Hematopoietic multipotent progenitor cell treated with erythropoietin and hydrocortisone succinate and interleukin-3 and kit ligand, for 15 days (in vitro differentiated cells): ENCODE results near the gene TARBP2.
"Not testable (repeated sequence)": the region's sequence is repeated elsewhere in the genome, so short reads cannot be mapped to it uniquely, and the experiment has no call there.

Experiments used
- DNase-seq: peaks from one replicate; pipeline ENCODE4 v3.0.0-alpha.2; 2015; ENCODE audit warnings: low spot score

Gene TARBP2

DNA sequence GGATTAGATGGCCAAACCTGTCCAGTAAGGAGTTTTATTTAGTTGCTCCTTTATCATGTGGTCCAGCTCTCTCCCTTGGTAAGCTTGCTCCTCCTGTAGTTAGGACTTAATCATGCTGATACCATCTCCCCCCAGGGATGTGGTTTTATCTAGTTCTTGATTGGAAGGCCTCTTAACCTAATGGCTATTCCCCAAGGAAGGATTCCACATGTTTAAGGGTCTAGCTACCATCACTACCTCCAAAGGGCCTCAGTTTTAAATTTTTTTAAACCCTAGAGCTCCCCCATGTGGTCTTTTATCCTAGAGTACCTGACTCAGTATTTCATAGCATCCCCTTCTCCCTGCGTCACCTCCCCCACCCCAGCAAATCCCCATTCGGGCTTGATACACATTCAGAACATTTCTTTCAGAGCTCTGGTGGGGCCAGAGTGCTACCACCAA is 24.3 kb upstream of the TARBP2 start:
- DNase-seq: peak; percentile 41

DNA sequence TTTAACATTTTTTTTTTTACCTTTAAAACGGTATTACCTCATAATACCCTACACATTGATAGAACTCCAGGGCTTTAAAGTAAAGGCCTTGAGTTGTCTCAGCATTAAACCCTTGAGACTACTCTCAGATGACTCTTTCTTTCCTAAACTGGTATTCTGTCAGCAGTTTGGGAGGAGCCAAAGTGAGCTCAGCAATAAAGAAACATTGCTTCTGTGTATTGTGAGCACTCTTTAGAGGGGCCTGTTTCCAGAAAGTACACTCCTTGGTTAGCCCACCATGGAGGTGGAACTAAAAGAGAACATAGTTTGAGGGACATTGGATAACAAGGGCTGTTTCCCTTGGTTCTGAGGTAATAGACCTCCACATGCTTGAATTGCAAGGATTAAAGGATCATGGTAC is 22.2 kb upstream of the TARBP2 start:
- no peak for DNase-seq

DNA sequence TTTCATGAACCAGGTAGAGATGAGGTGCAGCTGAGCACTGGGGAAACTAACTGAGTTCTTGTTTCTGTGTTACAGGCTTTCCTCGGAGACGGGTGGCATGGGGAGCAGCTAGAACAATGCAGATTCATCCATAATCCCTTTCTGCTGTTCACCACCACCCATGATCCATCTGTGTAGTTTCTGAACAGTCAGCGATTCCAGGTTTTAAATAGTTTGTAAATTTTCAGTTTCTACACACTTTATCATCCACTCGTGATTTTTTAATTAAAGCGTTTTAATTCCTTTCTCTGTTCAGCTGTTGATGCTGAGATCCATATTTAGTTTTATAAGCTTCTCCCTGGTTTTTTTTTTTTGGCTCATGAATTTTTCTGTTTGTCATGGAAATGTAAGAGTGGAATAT is 21.8 kb upstream of the TARBP2 start:
- DNase-seq: no peak

DNA sequence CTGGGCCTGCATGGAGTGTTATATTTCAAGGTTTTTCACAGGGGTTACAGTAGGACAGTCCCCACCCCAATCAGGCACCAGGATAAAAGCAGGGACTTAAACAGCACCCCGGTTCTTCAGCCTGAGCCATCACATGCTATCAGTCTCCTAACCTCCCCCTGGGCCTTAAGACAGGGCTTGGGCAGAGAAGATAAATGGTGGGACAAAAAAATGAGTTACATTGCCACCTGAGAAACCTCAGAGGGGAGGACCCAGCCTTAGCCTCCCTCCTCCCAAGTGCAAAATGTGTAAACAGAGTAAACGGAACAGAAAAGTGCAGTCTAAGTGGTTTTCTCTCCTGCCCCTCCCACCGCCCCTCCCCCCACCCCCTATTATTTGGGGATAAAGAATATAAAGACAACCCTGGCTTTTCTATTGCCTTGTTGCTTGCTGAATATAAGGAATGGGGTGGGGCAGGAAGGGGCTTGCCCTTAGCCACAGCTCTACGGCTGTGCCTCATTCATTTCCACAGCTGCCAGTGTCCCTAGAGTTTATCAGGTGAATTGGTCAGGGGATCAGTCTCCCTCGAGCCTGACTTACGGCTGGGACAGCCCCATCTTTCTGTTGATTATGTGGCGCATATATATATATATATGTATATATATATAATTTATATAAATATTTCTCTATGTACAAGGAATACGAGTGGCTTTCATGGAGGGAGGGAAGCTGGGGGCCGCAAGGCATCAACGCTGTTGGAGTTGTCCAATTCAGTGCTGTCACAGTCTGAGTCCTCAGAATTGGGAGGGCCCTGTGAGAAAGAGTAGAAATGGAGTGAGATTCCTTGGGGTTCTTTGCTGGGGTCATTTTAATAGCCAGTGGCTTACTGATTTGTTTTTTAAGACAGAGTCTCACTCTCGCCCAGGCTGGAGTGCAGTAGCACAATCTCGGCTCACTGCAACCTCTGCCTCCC is 20.3 kb upstream of the TARBP2 start:
- no peak for DNase-seq

DNA sequence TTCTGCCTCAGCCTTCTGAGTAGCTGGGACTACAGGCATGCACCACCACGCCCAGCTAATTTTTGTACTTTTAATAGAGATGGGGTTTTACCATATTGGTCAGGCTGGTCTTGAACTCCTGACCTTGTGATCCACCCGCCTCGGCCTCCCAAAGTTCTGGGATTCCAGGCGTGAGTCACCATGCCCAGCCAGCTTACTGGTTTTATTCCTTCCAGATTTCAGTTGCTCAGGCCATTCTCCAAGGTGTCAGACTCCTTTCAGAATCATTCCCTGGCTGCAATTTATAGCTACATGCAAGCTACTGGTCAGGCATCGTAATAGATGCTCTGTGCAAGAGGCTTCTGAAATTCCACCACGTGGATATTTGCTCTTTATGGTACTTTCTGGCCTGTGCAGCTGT is 19.6 kb upstream of the TARBP2 start:
- DNase-seq: not testable (repeated sequence)

DNA sequence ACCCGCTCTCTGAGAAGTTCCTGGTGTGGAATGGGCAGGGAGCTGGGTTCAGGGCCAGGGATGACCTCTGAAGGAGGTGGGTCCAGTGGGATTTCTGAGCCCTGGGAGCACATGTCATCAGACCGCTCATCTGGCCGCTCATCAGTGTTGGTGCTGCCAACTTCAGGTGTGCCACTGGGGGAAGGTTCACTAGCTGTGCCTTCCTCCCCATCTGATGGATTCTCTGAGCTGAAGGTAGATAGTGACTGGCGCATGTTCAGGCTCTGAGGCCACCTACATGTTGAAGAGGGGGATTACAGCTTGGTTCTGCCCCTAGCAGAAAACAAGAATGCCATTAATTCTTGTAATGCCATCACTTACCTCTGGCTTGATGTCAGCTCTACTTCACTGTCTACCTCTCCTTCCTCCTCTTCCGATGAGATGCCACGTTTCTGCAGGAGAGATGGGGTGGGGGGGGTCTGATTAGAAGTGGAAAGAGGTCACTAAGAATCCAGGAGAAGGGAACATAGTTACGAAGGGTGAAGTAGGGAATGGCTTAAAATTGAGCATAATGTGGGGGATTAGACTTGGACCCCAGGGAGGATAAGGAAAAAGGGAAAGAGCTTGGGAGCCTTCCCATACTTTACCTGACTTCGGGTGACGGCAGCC is 19.0 kb upstream of the TARBP2 start:
- no peak for DNase-seq

DNA sequence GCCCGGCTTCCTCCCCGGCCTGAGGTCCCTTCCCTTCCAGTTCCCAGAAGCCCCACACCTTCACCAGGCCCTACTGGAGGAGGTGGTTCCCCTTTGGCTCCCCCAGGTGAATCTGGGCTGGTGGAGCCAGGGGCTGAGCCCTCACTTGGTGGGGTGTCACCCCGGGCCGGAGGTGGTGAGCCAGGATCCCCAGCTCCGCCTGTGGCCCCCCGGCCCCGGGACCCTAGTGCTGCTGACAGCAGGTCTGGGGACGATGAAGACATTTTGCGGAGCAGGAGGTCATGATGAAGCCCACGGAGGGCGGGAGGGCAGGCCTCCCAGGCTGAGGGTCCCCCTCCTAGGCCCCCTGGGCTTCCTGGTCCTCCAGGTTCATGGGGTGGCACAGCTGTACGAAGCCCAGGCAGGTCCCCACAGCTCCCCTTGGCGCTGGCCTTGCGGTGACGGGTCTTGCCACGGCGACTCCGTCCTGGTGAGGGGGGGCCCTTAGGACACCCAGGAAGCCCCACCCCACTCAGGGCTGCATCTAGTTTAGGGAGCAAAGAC is 18.4 kb upstream of the TARBP2 start:
- DNase-seq: no peak

DNA sequence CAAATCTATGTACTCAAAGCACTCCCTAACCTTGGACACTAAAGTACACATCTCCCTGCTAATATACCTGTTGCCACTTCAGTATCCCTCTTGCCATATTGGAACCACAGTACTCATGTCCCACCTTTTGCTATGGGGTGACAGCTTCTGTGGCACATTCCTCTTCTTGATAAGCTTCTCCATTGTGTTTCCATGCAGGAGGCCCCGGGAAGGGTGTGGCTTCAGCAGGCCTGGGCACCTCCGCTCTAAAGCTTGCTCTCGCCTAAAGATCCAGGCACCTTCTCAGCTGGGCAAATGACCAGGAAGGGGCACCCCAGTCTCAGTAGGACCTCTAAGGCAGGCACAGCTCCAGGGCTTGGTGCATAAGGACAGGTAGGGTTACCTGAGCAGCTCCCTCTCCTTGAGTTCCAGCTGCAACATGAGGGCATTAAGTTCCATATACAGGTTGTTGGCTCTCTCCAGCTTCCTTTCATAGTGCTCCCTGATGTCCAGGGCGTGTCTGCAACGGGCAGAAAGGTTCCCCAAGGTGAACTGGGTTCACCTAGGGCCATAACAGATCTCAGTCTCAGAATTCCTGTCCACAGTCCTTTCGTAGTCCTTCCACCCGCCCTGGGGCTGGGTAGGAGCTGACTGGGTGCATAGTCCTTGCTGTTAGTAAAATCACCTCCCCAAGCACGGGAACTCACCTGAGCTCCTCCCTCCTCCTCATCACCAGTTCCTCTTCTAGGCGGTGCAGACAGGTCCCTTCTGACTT is 17.7 kb upstream of the TARBP2 start:
- no peak for DNase-seq

DNA sequence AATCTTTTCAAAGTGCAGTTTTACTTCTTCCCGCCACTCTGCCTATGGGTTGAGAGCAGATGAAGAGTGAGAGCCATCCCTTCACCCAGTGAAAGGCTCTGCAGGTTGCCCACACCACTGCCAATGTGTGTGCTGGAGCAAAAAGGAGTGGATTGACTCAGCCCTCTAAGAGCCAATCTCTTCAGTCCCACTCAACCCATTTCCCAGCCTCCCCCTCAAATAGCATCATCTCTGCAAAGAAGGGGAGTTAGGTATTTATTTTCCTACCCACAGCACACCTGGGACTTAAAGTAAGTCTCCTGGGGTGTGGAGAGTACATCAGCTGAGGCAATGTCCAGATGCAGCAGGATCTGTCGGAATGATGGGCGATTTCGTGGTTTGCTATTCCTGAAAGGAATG is 17.1 kb upstream of the TARBP2 start:
- DNase-seq: no peak

DNA sequence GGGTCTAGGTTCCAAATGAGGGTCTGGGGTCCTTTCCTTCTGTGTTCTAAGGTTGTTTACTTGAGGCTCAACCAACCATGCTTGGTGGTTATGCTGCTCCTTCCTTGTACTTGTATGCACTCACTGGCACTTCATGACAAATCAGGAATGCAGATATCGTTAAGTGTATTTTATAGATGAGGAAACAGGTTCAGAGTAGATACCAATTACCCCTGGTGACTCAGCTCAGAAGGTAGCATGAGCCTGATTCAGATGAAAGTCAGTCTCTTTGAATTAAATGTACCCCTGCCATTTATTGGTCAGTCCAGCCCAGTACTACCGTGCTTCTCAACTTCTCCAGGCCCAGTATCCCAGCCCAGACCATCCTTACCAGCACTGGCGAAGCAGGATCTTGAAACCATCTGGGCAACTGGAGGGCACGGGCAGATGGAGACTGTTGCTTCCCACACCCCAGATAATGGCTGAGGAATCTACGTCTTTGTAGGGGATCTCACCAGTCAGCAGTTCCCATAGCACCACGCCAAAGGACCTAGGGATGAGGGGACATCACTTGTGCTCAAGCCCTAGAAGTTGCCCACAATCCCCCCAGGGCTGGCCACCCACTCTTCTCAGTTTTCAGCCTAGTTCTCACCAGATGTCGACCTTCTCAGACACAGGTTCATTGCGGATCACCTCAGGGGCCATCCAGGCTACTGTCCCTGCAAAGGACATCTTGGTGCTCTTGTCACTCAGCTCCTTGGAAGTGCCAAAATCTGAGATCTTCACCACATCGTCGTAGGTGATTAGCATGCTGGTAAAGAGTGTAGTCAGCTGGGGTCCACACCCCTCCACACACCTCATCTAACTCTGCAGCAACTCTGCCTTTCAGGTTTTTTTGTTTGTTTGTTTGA is 16.2 kb upstream of the TARBP2 start:
- DNase-seq: no peak

DNA sequence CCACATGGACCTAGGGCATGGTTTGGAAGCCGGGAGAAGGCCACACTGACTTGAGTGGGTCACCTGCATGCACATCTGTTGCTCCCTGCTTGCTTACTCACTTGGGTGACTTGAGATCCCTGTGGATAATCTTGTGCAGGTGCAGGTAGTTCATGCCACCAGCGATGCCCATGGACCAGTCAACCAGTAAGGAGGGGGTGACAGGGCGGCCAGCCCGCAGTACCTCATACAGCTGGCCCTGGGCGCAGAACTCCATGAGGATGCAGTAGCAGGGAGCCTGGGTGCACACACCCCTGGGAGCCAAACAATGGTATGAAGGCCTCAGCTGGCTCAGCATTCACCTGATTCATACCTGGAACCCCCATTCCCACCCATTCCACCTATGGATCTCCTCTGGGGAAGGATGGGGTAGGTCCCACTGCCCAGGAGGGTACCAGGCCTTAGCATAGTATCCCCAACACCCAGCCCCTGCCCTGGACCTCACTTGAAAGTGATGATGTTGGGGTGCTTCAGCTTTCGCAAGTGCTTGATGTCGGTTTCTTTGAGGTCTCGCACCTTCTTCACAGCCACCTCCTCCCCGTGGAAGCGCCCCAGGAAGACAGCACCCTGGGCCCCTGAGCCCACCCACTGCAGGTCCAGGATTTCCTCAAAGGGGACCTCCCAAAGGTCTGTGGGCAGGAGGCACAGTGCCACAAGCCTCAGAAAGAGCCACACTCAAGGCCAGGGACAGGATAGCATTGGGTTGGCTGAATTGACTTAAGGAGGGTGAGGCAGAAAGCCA is 14.9 kb upstream of the TARBP2 start:
- DNase-seq: no peak

DNA sequence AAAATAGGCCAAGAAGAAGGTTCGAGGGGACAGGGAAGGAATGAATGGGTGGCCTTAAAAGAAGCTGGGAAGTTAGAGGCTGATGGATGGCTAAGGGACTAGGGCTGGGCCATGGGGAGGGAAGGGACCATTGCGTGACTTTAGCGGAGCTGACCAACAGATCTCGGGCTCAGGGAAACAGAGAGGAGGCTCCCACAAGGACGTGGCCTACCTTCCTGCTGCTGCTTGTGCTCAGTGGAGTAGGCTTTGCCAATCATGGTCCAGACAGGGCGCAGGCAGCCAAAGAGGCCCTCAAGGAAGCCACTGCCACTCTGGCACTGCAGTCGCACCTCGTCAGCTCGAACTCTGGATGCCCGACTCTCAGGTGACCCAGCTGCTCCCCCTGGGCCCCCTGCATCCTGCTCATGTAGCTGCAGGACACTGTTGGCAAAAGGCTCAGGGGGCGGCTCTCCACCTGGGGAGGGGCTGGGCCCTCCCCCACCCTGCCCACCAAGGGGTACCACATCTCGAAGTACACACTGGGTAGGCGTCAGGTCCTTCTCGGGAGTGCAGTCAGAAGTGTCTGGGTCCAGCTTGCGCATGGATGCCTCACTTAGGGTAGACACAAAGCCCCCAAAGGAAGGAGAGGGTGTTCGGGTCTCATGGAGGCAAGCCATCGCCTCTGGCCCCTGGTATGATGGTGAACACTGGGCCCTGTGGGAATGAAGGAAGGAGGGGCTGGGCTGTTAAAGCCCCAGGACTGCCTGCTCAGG is 14.2 kb upstream of the TARBP2 start:
- no peak for DNase-seq

DNA sequence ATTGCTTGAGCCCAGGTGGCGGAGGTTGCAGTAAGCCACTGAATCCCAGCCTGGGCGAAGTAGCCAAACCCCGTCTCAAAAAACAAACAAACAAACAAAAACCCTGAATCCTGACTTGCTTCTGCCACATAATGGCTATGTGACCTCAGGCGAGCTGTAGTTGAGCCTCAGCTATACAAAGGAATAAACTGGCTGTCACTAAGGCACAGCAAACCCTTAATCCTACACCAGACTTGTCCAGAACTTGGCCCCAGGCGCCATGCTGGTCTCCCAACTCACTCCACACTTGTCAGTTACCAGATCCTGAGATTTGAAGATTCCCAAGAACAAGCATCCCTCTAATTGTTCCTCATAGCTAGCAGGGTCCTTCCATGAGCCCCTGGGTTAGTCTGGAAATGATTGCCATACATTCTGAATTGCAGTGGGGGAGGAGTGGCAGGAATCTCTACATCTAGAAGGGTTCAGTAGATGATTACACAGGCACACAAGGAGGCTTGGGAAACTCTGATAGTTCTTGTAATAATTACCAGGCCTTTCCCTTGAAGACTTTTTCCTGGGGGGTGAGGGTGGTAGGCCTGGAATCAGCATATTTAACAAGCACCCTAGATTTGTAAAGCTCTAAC is 11.7 kb upstream of the TARBP2 start:
- DNase-seq: no peak

DNA sequence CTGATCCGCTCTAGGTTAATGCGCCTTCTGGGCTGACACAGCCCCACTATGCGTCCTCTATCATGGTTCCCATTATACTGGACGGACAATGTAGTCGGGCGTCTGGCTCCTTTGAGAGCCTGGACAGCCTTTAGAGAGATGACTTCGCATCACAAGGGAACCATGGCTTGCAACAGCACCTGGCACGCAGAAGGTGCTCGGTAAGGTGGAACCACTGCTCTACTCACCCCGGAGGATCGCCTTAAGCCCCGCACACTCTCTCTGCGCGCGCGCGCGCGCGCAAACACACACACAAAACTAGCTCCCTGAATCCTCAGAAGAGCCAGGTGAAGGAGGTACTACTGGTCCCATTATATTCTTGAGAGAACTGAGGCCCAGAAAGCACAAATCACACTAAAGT is 8.9 kb upstream of the TARBP2 start:
- DNase-seq: no peak

DNA sequence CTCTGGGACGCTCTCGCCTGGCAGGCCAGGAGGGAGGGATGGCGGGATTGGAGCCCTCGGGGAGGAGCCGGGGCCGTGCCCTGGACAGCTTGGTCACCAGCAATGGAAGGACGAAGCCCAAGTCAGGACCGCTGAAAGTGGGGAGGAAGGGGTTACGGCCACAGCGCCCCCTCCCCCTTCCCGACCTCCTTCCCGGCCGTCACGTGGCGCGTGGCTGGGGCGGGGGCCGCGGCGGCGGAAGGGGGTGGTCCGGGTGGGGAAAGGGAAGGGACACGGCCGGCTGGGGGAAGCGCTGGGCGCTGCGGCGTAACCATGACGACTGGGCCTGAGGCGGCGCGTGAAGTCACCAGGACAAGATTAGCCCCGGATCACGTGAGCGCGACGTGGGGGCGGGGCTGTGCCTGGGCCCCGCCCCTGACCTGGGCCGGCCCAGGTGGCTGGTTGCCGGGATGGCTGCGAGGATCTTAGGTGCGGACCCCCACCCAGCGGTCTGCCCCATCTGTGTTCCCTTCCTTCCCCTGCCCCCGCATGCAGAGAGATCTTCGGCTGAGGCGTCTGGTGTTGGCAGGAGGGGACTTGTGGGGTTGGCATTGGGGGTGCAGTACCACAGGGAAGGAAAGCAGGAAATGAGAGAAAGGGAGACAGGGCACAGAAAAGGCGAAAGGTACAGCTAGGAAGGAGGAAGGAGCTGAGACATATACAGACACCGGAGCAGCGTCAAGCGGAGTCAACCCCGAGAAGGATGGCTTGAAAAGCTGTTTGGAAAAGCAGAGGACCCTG is 8.1 kb upstream of the TARBP2 start:
- peak; percentile 91 for DNase-seq

DNA sequence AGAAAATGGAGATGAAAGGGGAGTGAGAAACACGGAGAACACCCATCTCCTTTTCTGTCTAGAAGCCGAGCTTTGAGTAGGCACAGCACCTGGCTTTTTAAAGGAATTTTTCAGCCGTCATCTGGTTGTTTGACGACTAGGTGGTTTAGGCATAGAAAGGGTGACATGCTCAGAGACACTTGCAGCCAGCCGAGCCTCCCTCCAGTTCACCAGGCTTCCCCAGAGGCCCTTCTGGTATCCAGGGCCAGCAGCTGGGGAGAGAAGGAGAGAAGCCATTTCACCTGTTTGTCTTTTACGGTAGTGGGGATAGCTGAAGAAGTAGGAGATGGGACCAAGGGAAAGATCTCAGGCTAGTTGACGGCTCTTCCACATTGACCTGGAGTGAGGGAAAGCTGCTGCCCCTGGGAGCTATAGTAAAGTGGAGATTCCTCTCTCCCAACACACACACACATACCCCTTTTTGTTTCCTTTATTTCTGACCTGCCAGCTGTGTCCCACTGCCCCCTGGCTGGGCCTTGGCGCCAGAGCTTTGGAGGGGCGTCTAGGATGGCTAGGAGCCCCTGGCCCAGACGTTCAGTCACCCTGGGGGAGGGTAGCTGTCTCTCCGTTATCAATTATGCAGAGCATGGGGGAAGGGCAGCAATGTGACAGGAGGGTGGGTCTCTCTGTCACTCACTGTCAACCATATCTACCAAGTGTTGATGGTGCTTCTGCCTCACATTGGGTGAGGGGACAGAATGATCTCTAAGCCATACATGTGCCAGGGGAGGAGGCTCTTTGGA is 7.3 kb upstream of the TARBP2 start:
- DNase-seq: peak; percentile 29

DNA sequence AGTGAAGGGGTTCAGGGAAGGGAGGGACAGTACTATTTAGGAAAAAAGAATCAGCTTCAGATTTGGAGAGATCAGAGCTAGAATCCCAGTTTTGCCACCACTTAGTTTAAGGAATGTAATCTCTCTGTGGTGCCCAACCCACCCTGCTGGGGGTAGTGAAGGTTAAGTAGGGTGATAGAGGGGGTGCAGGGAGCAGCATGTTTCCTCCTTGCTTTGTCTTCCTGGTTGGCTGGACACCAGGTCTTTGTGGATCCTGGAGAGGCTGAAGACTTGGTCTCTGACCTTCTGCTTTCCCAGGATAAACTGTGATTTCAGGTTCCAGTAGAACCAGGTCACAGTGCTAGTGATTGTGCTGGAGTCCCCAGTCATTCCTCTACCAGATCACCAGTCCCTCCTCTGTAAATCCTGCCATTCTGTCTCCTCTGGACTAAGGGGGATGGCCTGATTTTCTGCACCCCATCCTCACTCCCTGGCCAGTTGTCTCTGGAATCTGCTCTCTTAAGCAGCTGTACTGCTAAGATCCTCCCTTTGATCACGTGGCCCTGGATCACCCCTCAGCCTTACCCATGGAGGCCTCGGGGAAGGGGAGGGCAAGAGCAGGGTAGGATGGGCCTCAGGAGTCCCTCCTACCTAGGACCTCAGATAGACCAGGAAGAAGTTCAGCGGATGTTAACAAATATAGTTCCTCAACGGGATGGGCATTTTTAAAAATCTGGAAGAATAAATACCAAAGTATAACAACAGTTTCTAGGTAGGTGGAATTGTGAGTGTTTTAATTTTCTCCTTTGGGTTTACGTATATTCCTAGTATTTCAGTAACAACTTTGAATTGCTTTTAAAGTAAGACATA is 5.0 kb upstream of the TARBP2 start:
- no peak for DNase-seq
